Measurements from ENCODE around the gene RAB11B. TPM values are rescaled to one million over a fixed set of nuclear protein-coding genes. Genes with fewer than 3 reads are reported as not detected.

RAB11B gene
- polyA plus RNA-seq, 1 donor from 2014 or later, result 71.1 TPM

DNA sequence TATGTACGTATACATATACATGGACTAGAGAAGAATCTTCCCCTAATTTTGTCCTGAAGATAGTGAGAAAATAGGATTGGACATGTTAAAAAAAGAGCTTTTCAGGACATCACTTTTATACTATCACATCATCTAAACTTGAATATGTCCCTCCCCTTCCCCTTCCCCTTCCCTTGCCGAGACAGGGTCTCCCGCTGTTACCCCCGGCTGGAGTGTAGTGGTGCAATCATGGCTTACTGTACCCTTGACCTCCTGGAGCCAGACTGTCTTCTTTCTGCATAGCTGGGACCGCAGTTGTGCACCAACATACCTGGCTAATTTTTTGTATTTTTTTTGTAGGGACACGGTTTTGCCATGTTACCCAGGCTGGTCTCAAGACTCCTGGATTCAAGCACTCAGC is 61.2 kb downstream of the RAB11B start:
- Histone ChIP-seq H3K4me2 (ENCODE audit: low read length) (no peak overlapping the region), H3K4me3 (ENCODE audit: low read length) (no peak overlapping the region), H3K27ac (ENCODE audit: low read length) (no peak overlapping the region), H3K27me3 (ENCODE audit: insufficient read depth, low read depth, low read length) (no peaks in the 10 kb centered on the region), H3K79me2 (replicated peaks; ENCODE audit: insufficient read depth, low read length) (peaks cover 93% of the 10 kb centered on the region), H2AFZ (ENCODE audit: low read depth, low read length) (no peak overlapping the region), H3K36me3 (ENCODE audit: insufficient read depth, low read length) (peaks cover 4% of the 10 kb centered on the region), H3K9me2 (ENCODE audit: insufficient read depth, low read length) (no peaks in the 10 kb centered on the region), H3F3A (ENCODE audit: insufficient read depth, low read length, poor library complexity, severe bottlenecking) (no peaks in the 10 kb centered on the region), H3K9me3 (ENCODE audit: low read length) (no peaks in the 10 kb centered on the region), H4K20me1 (ENCODE audit: insufficient read depth) (peaks cover 76% of the 10 kb centered on the region), H3K9ac (ENCODE audit: low read length) (no peak overlapping the region)
- TF ChIP-seq EZH2 (IDR thresholded peaks at IDR 0.05; ENCODE audit: borderline replicate concordance, insufficient read depth, low read length, poor library complexity, severe bottlenecking) (no peak), SMC3 (conservative IDR thresholded peaks at IDR 0.05; ENCODE audit: poor library complexity) (no peak)
- TF ChIP-seq, protein P1, sequence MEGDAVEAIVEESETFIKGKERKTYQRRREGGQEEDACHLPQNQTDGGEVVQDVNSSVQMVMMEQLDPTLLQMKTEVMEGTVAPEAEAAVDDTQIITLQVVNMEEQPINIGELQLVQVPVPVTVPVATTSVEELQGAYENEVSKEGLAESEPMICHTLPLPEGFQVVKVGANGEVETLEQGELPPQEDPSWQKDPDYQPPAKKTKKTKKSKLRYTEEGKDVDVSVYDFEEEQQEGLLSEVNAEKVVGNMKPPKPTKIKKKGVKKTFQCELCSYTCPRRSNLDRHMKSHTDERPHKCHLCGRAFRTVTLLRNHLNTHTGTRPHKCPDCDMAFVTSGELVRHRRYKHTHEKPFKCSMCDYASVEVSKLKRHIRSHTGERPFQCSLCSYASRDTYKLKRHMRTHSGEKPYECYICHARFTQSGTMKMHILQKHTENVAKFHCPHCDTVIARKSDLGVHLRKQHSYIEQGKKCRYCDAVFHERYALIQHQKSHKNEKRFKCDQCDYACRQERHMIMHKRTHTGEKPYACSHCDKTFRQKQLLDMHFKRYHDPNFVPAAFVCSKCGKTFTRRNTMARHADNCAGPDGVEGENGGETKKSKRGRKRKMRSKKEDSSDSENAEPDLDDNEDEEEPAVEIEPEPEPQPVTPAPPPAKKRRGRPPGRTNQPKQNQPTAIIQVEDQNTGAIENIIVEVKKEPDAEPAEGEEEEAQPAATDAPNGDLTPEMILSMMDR (IDR thresholded peaks at IDR 0.05; ENCODE audit: poor library complexity, severe bottlenecking), result no peak
- TF ChIP-seq, protein P2, sequence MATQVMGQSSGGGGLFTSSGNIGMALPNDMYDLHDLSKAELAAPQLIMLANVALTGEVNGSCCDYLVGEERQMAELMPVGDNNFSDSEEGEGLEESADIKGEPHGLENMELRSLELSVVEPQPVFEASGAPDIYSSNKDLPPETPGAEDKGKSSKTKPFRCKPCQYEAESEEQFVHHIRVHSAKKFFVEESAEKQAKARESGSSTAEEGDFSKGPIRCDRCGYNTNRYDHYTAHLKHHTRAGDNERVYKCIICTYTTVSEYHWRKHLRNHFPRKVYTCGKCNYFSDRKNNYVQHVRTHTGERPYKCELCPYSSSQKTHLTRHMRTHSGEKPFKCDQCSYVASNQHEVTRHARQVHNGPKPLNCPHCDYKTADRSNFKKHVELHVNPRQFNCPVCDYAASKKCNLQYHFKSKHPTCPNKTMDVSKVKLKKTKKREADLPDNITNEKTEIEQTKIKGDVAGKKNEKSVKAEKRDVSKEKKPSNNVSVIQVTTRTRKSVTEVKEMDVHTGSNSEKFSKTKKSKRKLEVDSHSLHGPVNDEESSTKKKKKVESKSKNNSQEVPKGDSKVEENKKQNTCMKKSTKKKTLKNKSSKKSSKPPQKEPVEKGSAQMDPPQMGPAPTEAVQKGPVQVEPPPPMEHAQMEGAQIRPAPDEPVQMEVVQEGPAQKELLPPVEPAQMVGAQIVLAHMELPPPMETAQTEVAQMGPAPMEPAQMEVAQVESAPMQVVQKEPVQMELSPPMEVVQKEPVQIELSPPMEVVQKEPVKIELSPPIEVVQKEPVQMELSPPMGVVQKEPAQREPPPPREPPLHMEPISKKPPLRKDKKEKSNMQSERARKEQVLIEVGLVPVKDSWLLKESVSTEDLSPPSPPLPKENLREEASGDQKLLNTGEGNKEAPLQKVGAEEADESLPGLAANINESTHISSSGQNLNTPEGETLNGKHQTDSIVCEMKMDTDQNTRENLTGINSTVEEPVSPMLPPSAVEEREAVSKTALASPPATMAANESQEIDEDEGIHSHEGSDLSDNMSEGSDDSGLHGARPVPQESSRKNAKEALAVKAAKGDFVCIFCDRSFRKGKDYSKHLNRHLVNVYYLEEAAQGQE (IDR thresholded peaks at IDR 0.05; ENCODE audit: borderline replicate concordance), result no peak

DNA sequence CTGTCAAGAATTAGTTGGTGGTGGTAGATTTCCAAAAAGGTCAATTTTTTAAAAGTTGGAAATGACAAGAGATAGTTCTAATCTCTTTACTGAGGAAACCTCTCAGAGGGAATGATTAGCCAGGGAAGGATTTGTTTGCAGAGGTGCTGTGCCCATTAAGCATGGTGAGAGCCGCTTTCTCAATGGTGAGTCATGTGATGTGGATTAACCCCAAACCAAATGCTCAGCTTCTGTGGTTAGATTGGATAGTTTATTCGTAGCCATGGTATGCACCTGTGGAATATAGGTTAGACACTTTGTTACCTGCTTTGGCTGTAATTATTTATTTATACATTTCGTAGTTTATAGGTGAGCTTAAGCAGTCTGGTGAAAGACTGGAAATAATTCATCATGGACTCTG is 61.7 kb downstream of the RAB11B start:
- H3K9ac ChIP-seq (ENCODE audit: low read length), result no peak overlapping the region
- no peak overlapping the region for H3K4me2 ChIP-seq (ENCODE audit: low read length)
- H2AFZ ChIP-seq (ENCODE audit: low read depth, low read length), result no peak overlapping the region

DNA sequence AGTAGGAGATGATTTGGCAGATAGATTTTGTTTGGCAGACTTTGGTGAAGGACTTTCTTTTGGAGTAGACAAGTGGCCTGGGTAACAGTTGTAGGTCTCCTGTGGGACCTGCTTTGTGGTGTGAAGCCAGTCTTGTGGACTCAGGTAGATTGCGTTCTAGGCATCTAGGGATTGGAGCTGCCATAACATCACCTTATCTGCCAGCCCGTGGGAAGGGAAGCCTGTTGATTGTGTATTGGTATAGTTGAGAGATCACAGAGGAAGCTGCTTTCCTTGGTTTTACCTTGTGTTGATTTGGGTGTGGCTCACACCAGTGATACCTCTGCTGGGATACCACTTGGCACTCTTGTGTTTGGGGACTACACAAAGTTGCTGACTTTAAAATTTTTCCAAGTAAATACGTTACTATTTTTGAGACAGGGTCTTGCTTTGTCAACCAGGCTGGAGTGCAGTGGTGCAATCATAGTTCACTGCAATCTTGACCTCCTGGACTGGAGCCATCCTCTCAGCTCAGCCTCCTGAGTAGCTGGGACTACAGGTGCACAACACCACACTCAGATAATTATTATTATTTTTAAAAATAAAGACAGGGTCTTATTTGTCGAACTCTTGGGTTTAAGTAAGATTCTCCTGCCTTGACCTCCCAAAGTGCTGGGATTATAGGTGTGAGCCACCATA is 62.4 kb downstream of the RAB11B start:
- Histone ChIP-seq H3K79me2 (replicated peaks; ENCODE audit: insufficient read depth, low read length) (peaks cover 93% of the 10 kb centered on the region), H3K27me3 (ENCODE audit: insufficient read depth, low read depth, low read length) (no peaks in the 10 kb centered on the region), H4K20me1 (ENCODE audit: insufficient read depth) (peaks cover 83% of the 10 kb centered on the region), H3K4me3 (ENCODE audit: low read length) (no peak overlapping the region), H3F3A (ENCODE audit: insufficient read depth, low read length, poor library complexity, severe bottlenecking) (no peaks in the 10 kb centered on the region), H3K9me2 (ENCODE audit: insufficient read depth, low read length) (no peaks in the 10 kb centered on the region), H3K4me2 (ENCODE audit: low read length) (no peak overlapping the region), H3K36me3 (ENCODE audit: insufficient read depth, low read length) (peaks cover 9% of the 10 kb centered on the region), H2AFZ (ENCODE audit: low read depth, low read length) (no peak overlapping the region), H3K27ac (ENCODE audit: low read length) (no peak overlapping the region), H3K9ac (ENCODE audit: low read length) (no peak overlapping the region), H3K9me3 (ENCODE audit: low read length) (no peaks in the 10 kb centered on the region)
- TF ChIP-seq SMC3 (conservative IDR thresholded peaks at IDR 0.05; ENCODE audit: poor library complexity), result no peak
- TF ChIP-seq, protein P2 (IDR thresholded peaks at IDR 0.05; ENCODE audit: borderline replicate concordance), result no peak
- no peak for TF ChIP-seq TAF1 (IDR thresholded peaks at IDR 0.05; ENCODE audit: low read depth)
- TF ChIP-seq POLR2AphosphoS5 (IDR thresholded peaks at IDR 0.05), result no peak
- TF ChIP-seq MXI1 (conservative IDR thresholded peaks at IDR 0.05; ENCODE audit: poor library complexity, severe bottlenecking), result no peak
- TF ChIP-seq, protein P1 (IDR thresholded peaks at IDR 0.05; ENCODE audit: poor library complexity, severe bottlenecking), result no peak
- no peak for TF ChIP-seq EP300 (conservative IDR thresholded peaks at IDR 0.05; ENCODE audit: poor library complexity, severe bottlenecking)
- TF ChIP-seq EZH2 (IDR thresholded peaks at IDR 0.05; ENCODE audit: borderline replicate concordance, insufficient read depth, low read length, poor library complexity, severe bottlenecking), result no peak
- TF ChIP-seq RAD21 (conservative IDR thresholded peaks at IDR 0.05), result no peak

More for the DNA sequence above, 61.7 kb downstream of the RAB11B start:
- H3K27ac ChIP-seq (ENCODE audit: low read length), result no peak overlapping the region
- H3F3A ChIP-seq (ENCODE audit: insufficient read depth, low read length, poor library complexity, severe bottlenecking), result no peaks in the 10 kb centered on the region
- H3K9me2 ChIP-seq (ENCODE audit: insufficient read depth, low read length), result no peaks in the 10 kb centered on the region
- H4K20me1 ChIP-seq (ENCODE audit: insufficient read depth), result peaks cover 76% of the 10 kb centered on the region
- peaks cover 93% of the 10 kb centered on the region for H3K79me2 ChIP-seq (replicated peaks; ENCODE audit: insufficient read depth, low read length)
- peaks cover 9% of the 10 kb centered on the region for H3K36me3 ChIP-seq (ENCODE audit: insufficient read depth, low read length)
- TF ChIP-seq MXI1 (conservative IDR thresholded peaks at IDR 0.05; ENCODE audit: poor library complexity, severe bottlenecking) (no peak), EZH2 (IDR thresholded peaks at IDR 0.05; ENCODE audit: borderline replicate concordance, insufficient read depth, low read length, poor library complexity, severe bottlenecking) (no peak)
- no peaks in the 10 kb centered on the region for H3K27me3 ChIP-seq (ENCODE audit: insufficient read depth, low read depth, low read length)
- no peak overlapping the region for H3K4me3 ChIP-seq (ENCODE audit: low read length)
- H3K9me3 ChIP-seq (ENCODE audit: low read length), result no peaks in the 10 kb centered on the region

All from neural cell (in vitro differentiated cells).